ENCODE data around the gene GPR137B. TPM values are rescaled to one million over a fixed set of nuclear protein-coding genes. Genes with fewer than 3 reads are reported as not detected.

GPR137B gene
- total and polyA plus RNA-seq, 12 donors = 3.4 to 30.0 (median 13.7) TPM

DNA sequence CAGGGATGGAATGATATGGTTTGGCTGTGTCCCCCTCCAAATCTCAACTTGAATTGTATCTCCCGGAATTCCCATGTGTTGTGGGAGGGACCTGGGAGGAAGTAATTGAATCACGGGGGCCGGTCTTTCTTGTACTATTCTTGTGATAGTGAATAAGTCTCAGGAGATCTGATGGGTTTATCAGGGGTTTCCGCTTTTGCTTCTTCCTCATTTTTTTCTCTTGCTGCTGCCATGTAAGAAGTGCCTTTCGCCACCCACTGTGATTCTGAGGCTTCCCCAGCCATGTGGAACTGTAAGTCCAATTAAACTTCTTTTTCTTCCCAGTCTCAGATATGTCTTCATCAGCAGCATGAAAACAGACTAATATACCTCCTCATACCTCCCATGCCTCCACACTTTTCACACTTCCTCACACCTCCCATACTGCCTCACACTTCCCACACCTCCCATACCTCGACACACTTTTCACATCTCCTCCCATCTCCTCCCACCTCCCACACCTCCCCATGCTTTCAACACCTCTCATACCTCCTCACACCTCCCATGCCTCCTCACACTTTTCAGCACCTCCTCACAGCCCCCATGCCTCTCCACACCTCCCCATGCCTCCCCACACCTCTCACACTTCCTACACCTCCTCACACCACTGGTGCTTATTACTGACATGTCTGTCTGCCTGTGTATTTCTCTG lies 21.3 kb downstream of the GPR137B start:
- no peak overlapping the region for H3K4me3 ChIP-seq
- no peaks in the 10 kb centered on the region for H3K36me3 ChIP-seq (replicated peaks in 1 of 2)
- no peaks in the 10 kb centered on the region for H3K27me3 ChIP-seq
- no peak overlapping the region for H3K27ac ChIP-seq
- intact Hi-C loops (cut with DNase I) = no loop called here
- no peaks in the 10 kb centered on the region for H3K9me3 ChIP-seq (replicated peaks in 1 of 3)
- TF ChIP-seq, protein P1, sequence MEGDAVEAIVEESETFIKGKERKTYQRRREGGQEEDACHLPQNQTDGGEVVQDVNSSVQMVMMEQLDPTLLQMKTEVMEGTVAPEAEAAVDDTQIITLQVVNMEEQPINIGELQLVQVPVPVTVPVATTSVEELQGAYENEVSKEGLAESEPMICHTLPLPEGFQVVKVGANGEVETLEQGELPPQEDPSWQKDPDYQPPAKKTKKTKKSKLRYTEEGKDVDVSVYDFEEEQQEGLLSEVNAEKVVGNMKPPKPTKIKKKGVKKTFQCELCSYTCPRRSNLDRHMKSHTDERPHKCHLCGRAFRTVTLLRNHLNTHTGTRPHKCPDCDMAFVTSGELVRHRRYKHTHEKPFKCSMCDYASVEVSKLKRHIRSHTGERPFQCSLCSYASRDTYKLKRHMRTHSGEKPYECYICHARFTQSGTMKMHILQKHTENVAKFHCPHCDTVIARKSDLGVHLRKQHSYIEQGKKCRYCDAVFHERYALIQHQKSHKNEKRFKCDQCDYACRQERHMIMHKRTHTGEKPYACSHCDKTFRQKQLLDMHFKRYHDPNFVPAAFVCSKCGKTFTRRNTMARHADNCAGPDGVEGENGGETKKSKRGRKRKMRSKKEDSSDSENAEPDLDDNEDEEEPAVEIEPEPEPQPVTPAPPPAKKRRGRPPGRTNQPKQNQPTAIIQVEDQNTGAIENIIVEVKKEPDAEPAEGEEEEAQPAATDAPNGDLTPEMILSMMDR (IDR thresholded peaks at IDR 0.05) = no peak
- TF ChIP-seq POLR2A (IDR thresholded peaks at IDR 0.05) = no peak
- peaks cover 0 to 7% of the 10 kb centered on the region in 2 donors for H3K4me1 ChIP-seq (replicated peaks in 1 of 2)
- DNase-seq = peak in 1 of 7 donors; percentile 25
- 74 to 86% (median 78%) methylated on average over 6 of the region's 6 CpGs for WGBS, 4 donors

DNA sequence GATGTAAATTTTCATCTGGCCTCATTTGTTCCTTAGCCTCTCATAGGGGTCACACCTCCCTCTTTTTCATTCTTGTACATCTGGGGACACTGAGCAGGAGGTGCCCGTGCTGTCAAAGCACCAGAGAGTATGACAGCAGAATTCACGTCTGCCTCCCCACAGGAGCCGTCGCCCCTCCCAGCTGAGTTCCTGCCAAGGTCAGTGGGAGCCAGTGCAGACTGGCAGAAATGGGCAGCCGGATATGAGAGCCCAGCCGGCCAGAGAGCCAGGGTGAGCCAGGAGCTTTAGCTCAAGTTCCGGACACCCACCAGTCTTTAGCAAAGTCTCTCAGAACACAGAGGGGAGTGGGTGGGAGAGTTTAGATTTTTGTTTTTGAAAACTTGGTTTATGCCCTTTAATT lies 21.9 kb downstream of the GPR137B start:
- H3K4me1 ChIP-seq (replicated peaks in 1 of 2) = peaks cover 0 to 7% of the 10 kb centered on the region in 2 donors
- H3K9me3 ChIP-seq (replicated peaks in 1 of 3) = no peaks in the 10 kb centered on the region
- DNase-seq = peak in 4 of 7 donors; percentile 38 to 66 (median 58)
- intact Hi-C loops (cut with DNase I) = no loop called here
- H3K27ac ChIP-seq = no peak overlapping the region
- no peaks in the 10 kb centered on the region for H3K27me3 ChIP-seq
- WGBS, 4 donors = 35 to 65% (median 54%) methylated on average over 7 of the region's 7 CpGs
- H3K4me3 ChIP-seq = no peak overlapping the region
- TF ChIP-seq, protein P1 (IDR thresholded peaks at IDR 0.05) = no peak
- TF ChIP-seq POLR2A (IDR thresholded peaks at IDR 0.05) = no peak
- no peaks in the 10 kb centered on the region for H3K36me3 ChIP-seq (replicated peaks in 1 of 2)

DNA sequence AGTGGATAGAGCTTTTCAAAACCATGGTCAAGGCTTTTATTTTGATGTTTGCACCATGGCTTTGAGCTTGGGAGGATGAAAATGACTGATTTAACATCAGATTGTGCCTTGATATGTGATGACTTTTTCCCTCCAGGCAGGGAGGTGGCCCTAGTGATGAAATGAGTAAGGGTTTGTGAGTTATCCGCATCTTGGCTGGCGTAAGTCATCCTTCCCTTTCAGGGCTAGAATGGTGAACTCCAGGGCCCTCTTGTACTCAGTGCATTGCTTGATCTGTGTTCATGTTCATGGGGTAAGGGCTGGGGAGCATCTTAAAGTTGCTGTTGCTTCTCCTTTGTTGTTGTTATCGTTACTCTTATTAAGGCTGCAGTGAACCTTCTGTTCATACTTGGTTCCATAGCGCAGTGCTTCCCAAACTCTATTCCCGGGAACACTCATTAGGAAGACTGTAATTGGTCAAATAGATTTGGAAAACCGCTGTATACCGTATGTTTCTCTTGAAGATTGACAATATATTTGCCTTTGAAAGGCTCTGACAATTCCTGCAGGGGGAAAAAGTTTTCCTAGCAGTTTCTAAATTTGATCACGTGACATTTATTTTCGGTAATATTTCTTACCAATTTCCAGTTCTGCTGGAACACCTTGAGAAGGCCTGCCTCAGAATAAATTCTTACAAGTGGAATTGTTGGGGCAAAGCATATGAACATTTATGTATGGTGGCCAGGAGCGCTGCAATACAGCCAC lies 23.1 kb downstream of the GPR137B start:
- WGBS, 4 donors = 87 to 97% (median 95%) methylated on average over 10 of the region's 10 CpGs
- no peaks in the 10 kb centered on the region for H3K27me3 ChIP-seq
- DNase-seq = no peak
- H3K4me1 ChIP-seq (replicated peaks in 1 of 2) = peaks cover 0 to 7% of the 10 kb centered on the region in 2 donors
- H3K4me3 ChIP-seq = no peak overlapping the region
- no peak overlapping the region for H3K27ac ChIP-seq
- no peaks in the 10 kb centered on the region for H3K9me3 ChIP-seq (replicated peaks in 1 of 3)
- intact Hi-C loops (cut with DNase I) = no loop called here
- TF ChIP-seq POLR2A (IDR thresholded peaks at IDR 0.05) = no peak
- H3K36me3 ChIP-seq (replicated peaks in 1 of 2) = no peaks in the 10 kb centered on the region

DNA sequence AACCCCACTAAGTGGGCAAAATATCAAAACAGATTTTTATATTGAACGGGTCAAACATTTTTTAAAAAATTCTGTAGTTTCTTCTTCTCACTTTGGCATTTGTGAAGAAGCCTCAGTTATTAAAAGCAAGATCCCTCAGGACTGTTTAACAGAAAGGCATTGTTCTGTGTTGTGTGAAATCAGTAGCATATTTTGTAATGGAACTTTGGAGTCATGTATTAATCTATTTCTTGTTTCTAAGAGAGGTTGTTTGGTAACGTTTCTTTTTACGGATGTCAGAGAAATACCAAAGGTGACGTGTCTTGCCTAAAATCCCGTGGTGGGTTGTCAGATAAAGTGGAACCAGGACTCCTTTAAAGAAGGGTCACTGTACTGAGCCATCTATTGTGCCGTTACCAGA lies 23.7 kb downstream of the GPR137B start:
- TF ChIP-seq POLR2A (IDR thresholded peaks at IDR 0.05) = no peak
- TF ChIP-seq, protein P1 (IDR thresholded peaks at IDR 0.05) = no peak
- Histone ChIP-seq H3K36me3 (replicated peaks in 1 of 2) (no peaks in the 10 kb centered on the region), H3K27ac (no peak overlapping the region), H3K4me1 (replicated peaks in 1 of 2) (peaks cover 0 to 7% of the 10 kb centered on the region in 2 donors), H3K27me3 (no peaks in the 10 kb centered on the region), H3K9me3 (replicated peaks in 1 of 3) (no peaks in the 10 kb centered on the region), H3K4me3 (no peak overlapping the region)
- 87 to 91% (median 91%) methylated on average over 6 of the region's 6 CpGs for WGBS, 4 donors
- no peak for DNase-seq
- intact Hi-C loops (cut with DNase I) = no loop called here

Measured in adrenal gland (tissue), 12 donors.